ENCODE results near the gene COMT.
"Not testable (repeated sequence)": the region's sequence is repeated elsewhere in the genome, so short reads cannot be mapped to it uniquely, and the experiment has no call there.

COMT gene

GRCh38 chr22:19909350-19910179 lies 32.0 kb upstream of the COMT start:
- DNase-seq: peak; percentile 64

DNA sequence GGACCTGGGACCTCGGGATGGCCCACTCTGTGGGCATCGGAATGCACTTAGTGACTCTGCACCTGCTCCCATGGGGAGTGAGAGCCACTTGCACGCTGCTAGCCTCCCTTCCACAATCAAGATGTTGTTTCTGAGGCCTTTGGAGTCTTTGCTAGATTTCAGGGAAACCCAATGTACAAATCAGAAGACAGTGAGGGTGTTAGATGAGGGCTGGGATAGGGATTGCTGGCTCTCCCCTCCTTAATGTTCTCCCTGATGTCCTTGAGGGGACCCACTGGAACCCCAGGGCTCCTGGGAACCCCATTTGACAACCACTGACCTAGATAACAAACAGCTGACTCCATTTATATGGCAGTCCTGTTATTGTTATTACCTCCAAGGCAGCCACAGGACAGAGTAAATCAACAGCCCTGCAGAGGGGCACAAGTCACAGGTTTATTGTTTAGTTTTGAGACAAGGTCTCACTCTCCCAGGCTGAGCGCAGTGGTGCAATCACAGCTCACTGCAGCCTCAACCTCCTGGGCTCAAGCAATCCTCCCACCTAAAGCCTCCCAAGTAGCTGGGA lies 31.3 kb upstream of the COMT start:
- DNase-seq: no peak

DNA sequence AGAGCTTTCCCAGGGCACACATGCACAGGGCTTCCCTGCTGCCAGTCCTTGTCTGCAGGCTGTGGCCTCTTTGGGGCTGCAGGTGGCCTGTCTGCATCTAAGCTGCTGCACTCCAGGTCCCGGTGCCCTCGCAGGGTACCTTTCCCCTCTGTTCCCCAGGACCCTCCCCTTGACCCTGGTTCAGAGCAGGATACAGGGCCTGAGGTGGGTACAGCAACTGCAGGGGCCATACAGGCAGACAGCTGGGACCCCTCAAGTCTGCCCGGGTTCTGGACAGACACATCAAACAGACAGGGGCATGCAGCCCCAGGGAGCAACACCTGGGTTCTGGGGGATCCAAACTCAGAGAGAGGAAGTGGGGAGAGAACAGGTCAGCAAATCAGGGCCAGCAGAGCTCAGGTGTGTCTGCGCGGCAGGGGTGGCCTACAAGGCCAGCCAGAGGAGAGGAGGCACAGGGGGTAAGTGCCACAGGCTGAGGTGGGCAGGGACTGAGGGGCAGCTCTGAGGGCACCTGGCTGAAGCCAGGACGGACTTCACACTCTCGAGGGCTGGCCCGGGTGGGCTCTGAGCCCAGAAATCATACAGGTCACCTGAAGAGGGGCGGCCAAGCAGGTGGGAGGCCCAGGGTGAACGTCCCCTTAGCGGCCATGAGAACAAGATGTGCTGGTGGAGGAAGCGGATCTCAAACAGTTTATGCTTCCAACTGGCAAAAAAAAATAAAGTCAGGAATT lies 29.9 kb upstream of the COMT start:
- no peak for DNase-seq

GRCh38 chr22:19912271-19912999 lies 29.1 kb upstream of the COMT start:
- DNase-seq: no peak

- no peak for DNase-seq
Observed at GRCh38 chr22:19913337-19913936, 28.1 kb upstream of the COMT start.

DNA sequence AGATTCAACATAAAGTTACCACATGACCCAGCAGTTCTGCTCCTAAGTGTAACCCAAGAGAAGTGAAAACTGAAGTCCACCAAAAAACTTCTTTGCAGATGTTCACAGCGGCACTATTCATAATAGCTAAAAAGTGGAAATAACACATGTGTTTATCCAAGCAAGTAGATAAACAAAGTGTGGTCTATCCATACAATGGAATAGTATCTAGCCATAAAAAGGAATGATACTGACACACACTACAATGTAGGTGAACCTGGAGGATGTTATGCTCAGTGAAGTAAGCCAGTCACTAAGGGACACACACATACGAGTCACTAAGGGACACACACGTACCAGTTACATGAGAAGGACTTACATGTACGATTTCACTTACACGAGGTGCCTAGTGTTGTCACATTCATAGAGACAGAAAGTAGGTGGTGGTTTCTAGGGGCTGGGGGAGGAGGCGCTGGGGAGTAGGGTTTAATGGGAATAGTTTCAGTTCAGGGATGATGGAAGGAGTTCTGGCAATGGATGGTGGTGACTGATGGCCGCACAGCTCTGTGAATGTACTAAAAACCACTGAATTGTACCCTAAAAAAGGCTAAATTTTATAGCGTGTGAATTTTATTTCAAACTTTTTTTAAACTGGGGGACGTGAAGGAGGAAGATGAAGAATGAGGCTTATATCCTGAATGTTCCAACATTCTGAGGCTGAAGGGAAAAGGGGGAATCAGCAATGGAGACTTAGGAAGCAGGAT lies 27.2 kb upstream of the COMT start:
- no peak for DNase-seq

DNA sequence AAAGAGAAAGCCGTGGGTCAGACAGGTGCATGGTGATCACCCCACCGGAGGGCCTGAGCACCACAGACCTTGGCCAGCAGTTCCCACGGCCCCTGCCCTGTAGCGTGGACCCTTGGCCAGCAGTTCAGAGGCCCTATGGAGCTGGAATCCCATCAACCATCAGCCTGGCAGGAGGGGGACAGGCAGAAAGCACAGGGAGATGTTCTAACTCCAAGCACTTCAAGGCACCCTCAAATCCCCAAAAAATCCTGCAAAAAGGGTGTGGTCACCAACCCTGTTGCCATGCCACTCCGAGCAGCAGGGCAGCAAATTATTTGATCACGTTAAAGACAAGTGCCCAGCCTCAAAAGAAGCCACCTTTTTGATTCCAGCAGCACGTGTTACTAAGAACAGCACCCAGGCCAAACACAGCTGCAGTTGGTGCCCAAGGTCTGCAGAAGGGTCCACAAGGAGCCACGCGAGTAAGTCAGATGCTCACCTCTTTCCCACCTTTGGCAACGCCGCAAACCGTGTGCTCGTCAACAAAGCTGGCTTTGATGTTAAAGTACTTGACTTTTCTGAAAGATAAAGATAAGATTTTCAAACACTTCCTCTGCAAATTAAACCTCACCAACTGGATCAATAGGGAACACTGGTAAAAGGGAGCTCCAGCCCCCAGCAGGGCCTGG lies 26.2 kb upstream of the COMT start:
- no peak for DNase-seq

GRCh38 chr22:19916006-19916405 lies 25.6 kb upstream of the COMT start:
- no peak for DNase-seq

DNA sequence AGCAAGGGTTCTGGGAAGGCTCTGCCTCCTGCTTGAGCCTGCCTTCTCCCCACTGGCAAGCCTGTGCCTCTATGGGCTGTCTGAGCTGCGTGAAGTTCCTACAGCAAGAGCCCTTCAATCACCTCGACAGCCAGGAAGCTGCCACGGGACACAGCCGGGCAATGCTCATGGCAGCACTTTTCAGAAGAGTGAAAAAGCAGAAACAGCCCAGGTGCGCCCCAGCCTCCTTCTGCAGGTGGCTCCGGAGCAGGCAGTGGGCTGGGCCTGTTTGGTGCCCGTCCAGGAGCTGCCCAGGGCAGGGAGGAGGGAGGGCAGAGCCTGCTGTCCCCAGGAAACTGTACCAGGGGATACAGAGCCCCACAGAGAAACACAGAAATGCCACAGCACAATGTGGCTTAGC lies 24.6 kb upstream of the COMT start:
- no peak for DNase-seq

GRCh38 chr22:19917389-19918138 lies 24.0 kb upstream of the COMT start:
- DNase-seq: no peak

GRCh38 chr22:19918332-19919106 lies 23.1 kb upstream of the COMT start:
- no peak for DNase-seq

- DNase-seq: no peak
Observed at GRCh38 chr22:19919701-19920363, 21.7 kb upstream of the COMT start.

DNA sequence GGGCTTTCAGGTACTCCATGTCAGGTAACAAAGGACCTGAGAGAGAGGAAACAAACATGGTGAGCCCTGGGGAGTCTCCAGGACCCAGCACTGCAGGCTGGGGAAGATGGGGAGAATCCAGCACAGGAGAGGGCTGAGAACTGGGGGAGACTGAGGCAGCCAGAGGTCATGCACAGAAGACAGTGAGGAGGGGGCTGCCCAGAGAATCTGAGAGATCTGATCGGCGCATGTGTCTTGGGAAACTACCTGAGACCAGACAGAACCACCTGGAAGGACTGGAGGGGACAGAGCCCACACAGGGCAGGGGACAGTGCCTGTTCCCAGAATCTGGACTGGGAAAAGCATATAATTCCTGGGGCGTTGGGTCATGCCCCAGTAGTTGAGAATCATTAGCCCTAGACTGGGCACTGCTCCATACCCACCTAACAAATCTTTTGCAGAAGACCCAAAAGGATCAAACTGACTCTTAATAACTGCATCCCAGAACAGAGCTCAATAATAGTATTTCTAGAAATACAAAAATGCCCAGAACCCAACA lies 20.0 kb upstream of the COMT start:
- DNase-seq: no peak

GRCh38 chr22:19923914-19924513 lies 17.6 kb upstream of the COMT start:
- DNase-seq: no peak

- not testable (repeated sequence) for DNase-seq
Observed at GRCh38 chr22:19926028-19926427, 15.5 kb upstream of the COMT start.

DNA sequence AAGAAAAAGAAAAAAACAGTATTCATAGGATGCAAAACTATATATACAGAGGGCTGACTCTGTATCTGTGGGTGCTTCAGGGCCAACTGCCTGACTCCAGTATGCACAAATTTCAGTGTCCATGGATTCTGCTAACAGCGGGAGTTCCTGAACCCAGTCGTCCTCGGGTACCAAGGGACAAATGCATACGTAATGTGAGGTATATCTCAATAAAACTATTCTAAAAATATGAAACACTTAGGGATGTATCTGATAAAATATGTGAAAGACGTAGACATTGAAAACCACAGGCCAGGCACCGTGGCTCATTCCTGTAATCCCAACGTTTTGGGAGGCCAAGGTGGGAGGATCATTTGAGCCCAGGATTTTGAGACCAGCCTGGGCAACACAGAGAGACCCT lies 13.9 kb upstream of the COMT start:
- no peak for DNase-seq

GRCh38 chr22:19928207-19928606 lies 13.4 kb upstream of the COMT start:
- no peak for DNase-seq

Data from 8988T (cell line).